HPDE6-E6E7 (cell line): ENCODE data around the gene ZNF432.

Experiments
- DNase-seq: peaks from one replicate; pipeline ENCODE4 v3.0.0; 2011; ENCODE audit warnings: missing footprints; ENCODE audit errors: extremely low spot score

The ZNF432 gene

DNA sequence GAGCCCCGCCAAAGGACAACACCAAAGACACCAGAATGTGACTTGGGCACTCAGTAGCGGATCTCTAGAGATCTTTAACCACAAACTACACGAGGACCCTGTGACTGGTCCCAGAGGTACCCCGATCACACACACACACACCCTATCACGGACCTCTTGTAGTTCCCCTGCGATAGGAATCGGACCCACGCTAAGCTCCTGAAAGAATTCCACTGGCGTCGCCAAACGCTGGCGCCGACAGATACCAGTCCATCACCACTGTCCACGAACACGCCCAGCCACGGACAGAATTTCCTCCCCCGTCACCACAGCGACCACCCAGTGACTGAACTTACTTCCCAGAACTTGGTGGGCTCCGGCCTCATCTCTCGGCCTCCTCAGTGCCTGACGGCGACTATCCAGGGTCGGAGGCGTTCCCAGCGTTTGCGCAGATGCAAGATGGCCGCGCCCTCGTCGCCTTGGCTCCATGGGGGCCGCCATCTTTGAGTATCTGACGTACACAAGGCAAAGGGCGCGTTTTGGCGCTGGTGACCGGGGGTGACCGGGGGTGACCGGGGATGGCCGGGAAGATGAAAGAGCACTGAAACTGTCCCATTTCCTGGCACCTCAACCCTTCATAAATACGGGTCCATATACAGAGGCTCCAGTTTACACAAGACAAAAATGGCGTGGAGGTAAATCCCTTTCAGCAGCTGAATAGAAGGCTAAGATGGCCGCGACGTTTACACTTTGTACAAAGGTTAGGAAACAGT is 40.7 kb downstream of the ZNF432 start, which contains the start of gene ZNF615:
Gene ZNF615 (minus strand): TSS at position 406 of the 752 bp plus-strand sequence. CDS start 4,500 bp downstream, outside the sequence.
- DNase-seq, result peak; percentile 55

DNA sequence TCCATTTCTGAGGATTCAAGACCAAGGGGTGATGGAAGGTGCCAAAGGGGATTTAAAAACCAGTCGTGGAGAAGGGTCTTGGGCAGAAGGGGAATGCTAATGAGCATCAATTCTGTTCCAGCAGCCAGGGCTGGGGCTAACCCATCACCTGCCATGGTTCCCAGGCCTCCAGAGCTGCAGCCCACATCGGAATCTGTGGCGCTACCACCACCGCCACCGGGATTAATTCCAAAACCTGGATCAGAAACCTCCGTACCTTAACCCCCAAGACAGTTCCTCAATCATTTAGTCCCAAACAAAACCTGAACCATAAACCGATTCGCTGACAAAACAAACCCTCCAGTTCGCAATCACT is 41.2 kb downstream of the ZNF432 start:
- DNase-seq, result peak; percentile 13

DNA sequence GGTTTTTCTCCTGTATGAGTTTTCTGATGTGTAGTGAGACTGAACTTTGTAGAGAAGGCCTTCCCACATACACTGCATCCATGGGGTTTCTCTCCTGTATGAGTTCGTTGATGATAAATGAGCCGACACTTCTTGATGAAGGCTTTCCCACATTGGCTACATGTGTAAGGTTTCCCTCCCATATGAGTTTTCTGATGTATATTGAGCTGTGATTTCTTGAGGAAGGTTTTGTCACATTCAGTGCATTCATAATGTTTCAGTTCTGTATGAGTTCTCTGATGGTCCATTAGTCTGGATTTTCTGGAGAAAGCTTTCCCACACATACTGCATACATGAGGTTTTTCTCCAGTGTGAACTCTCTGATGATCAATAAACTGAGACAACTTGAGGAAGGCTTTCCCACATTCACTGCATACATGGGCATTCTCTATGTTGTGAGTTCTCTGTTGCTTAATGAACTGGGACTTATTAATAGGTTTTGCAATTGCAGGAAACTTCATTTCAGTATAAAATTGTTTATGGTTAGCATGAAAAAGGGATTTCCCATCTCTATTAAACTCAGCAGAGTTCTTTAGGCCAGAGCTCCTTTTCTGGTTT is 54.5 kb downstream of the ZNF432 start:
- DNase-seq, result no peak

DNA sequence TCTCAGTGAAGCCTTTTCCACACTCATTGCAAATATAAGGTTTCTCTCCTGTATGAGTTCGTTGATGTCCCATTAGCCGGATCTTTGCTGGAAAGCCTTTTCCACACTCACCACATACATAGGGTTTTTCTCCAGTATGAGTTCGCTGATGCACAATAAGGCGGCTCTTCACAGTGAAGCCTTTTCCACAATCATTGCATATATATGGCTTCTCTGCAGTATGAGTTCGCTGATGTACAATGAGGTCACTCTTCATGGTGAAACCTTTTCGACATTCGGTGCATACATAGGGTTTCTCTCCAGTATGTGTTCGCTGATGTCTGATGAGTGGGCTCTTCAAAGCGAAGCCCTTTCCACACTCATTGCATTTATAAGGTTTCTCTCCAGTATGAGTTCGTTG is 55.2 kb downstream of the ZNF432 start:
- DNase-seq, result no peak

DNA sequence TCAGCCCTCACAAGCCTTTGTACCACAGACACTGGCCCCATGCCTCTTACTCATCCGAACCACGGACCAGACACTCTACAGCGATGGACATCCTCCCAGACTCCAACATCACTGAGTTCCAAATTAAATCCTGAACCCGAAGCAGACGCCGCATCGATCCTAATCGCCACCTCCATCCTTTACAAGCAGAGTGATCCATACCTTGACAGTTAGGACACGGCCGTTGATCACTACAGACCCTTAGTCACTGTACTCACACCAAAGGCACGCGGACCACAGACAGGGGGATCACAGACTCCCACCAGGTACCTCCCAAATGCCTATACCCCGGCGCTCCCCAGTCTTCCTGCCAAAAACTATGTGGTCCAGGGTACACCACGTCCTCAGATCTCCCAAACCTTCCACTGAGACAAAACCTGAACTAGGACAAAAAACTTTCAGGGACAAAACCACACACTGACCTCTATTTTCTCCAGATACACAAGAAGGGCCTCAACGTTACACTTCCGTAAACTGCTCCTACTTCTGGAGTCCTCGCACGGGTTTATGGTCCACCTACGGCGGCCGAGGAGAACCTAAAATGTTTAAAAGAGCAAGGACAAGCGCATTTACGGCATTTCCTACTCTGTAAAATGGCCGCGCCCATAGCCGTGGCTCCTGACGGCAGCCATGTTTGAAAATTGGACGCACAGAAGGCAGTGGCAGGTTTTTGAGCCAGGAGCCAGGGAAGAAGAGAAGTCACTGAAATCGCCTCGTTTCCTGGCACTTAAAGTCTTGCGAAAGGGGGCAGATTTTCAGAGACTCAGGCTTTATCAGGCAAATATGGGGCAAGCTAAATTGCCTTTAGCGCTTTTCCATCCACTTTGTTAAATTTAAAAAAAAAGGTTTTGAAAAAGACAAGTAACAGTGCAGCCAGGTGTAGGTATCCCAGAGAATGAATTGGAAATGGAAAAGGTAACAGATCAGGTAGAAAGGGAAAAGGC is 62.0 kb downstream of the ZNF432 start, which contains the start of gene ZNF350:
Gene ZNF350 (minus strand): TSS at position 532 of the 983 bp plus-strand sequence. CDS start 12,480 bp downstream, outside the sequence.
- peak; percentile 82 for DNase-seq

DNA sequence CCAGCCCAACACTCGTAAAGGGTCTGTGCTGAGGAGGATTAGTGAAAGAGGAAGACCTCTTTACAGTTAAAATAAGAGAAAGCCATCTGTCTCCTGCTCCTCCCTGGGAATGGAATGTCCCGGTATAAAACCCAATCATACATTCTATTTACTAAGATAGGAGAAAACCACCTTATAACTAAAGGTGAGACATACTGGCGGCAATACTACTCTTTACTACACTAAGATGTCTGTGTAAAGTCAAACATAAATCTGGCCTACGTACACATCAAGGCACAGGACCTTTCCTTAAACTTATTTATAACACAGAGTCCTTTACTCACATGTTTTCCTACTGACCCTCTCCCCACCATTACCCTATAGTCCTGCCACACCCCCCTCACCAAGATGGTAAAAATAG is 65.3 kb downstream of the ZNF432 start:
- no peak for DNase-seq
